Fibroblast of lung (primary cell): ENCODE measurements around the gene CACNB2. TPM values are rescaled to one million over a fixed set of nuclear protein-coding genes. Genes with fewer than 3 reads are reported as not detected.

Experiments
- DNase-seq, 2 donors: peaks; one replicate each; pipeline versions ENCODE4 v3.0.0 to v3.0.0-alpha.2; 2010; ENCODE audit warnings: low read depth in 2 of 2
- H2AFZ ChIP-seq: 2 replicates; pipeline ENCODE4 v1.5.1; 2012; ENCODE audit warnings: low read length, control low read depth, inconsistent platforms
- H3K27ac ChIP-seq: 2 replicates; pipeline ENCODE4 v1.5.1; 2011; ENCODE audit warnings: low read length, control low read depth; ENCODE audit not compliant: insufficient read depth
- H3K27me3 ChIP-seq: 2 replicates; pipeline ENCODE4 v1.5.1; 2011; ENCODE audit warnings: mild to moderate bottlenecking, low read length; ENCODE audit not compliant: control insufficient read depth, insufficient read depth
- H3K36me3 ChIP-seq: 2 replicates; pipeline ENCODE4 v1.5.1; 2011; ENCODE audit warnings: low read length; ENCODE audit not compliant: control insufficient read depth, insufficient read depth
- H3K4me1 ChIP-seq: 2 replicates; pipeline ENCODE4 v1.5.1; 2011; ENCODE audit warnings: low read length; ENCODE audit not compliant: control insufficient read depth, insufficient read depth; ENCODE audit errors: extremely low read depth
- H3K4me2 ChIP-seq: 2 replicates; pipeline ENCODE4 v1.5.1; 2011; ENCODE audit warnings: low read length, control low read depth; ENCODE audit not compliant: insufficient read depth; ENCODE audit errors: extremely low read depth
- H3K4me3 ChIP-seq, 4 experiments: fragments of 200-600 bp in 1 of 4; sonication (generic) in 1 of 4; replicated peaks in 1 of 4; 2 replicates each; pipeline ENCODE4 v1.5.1; 2011 to 2016; ENCODE audit warnings: low read length in 4 of 4, low read depth in 3 of 4, mild to moderate bottlenecking in 3 of 4, control low read depth in 2 of 4, inconsistent platforms in 1 of 4, mixed read lengths in 1 of 4; ENCODE audit not compliant: insufficient read depth in 1 of 4; ENCODE audit errors: control extremely low read depth in 1 of 4
- H3K79me2 ChIP-seq: 2 replicates; pipeline ENCODE4 v1.5.1; 2012; ENCODE audit warnings: mild to moderate bottlenecking, low read length, inconsistent platforms; ENCODE audit not compliant: control insufficient read depth, insufficient read depth
- H3K9ac ChIP-seq: 2 replicates; pipeline ENCODE4 v1.5.1; 2011; ENCODE audit warnings: mild to moderate bottlenecking, low read length, control low read depth; ENCODE audit not compliant: insufficient read depth
- H3K9me3 ChIP-seq: 2 replicates; pipeline ENCODE4 v1.5.1; 2012; ENCODE audit warnings: low read depth, low read length; ENCODE audit not compliant: control insufficient read depth, insufficient read depth
- H4K20me1 ChIP-seq: 2 replicates; pipeline ENCODE4 v1.5.1; 2011; ENCODE audit warnings: low read length; ENCODE audit not compliant: control insufficient read depth, insufficient read depth; ENCODE audit errors: extremely low read depth
- CTCF ChIP-seq, 2 donors: IDR thresholded peaks in 1 of 2; conservative IDR thresholded peaks in 1 of 2; 1 replicate in 1 of 2; 2 replicates in 1 of 2; pipeline ENCODE4 v1.5.1; 2011 to 2012; ENCODE audit warnings: low read length in 2 of 2, control low read depth in 1 of 2, inconsistent platforms in 1 of 2, low read depth in 1 of 2, mild to moderate bottlenecking in 1 of 2
- EZH2 ChIP-seq: IDR thresholded peaks from 2 replicates; pipeline ENCODE4 v1.5.1; 2012; ENCODE audit warnings: low read length, control low read depth, mild to moderate bottlenecking; ENCODE audit errors: missing control alignments
- polyA plus RNA-seq, 2 donors: library from polyadenylated mRNA; depleted of rRNA in 1 of 2; stranded (reverse) in 1 of 2; unstranded in 1 of 2; fragments of >200 nt; gene quantifications; 2 replicates each; pipeline ENCODE4 v1.2.1, GENCODE V29; 2011 to 2012; ENCODE audit warnings: missing spikeins in 1 of 2
- total RNA-seq: library from RNA; depleted of rRNA; stranded (reverse); fragments of >200 nt; gene quantifications from 2 replicates; pipeline ENCODE4 v1.2.1, GENCODE V29; 2014

The CACNB2 gene
- total and polyA plus RNA-seq, 2 donors (not counting 1 experiment from before 2014, with no cell fraction given) = 0.66 to 0.70 TPM

- TF ChIP-seq EZH2 (no peak), CTCF (conservative IDR thresholded peaks at IDR 0.05 in 1 of 2, IDR thresholded peaks at IDR 0.05 in 1 of 2; ENCODE audit: low read depth in 1 of 2, low read length in 2 of 2) (no peak)
- no peaks in the 10 kb centered on the region for H3K79me2 ChIP-seq
- DNase-seq = peak in 1 of 2 donors; percentile 30
These were observed 84.6 kb downstream of the CACNB2 start for GRCh38 chr10:18224626-18225445.

GRCh38 chr10:18226336-18226735 is 86.1 kb downstream of the CACNB2 start:
- TF ChIP-seq EZH2 (no peak), CTCF (conservative IDR thresholded peaks at IDR 0.05 in 1 of 2, IDR thresholded peaks at IDR 0.05 in 1 of 2; ENCODE audit: low read depth in 1 of 2, low read length in 2 of 2) (no peak)
- no peak for DNase-seq

More at GRCh38 chr10:18224626-18225445, 84.6 kb downstream of the CACNB2 start:
- Histone ChIP-seq H2AFZ (peak overlapping the region; percentile 26), H3K4me2 (no peak overlapping the region), H3K36me3 (no peaks in the 10 kb centered on the region), H3K27me3 (no peaks in the 10 kb centered on the region), H3K27ac (no peak overlapping the region), H3K9ac (no peak overlapping the region), H3K9me3 (no peaks in the 10 kb centered on the region), H3K4me3 (no peak overlapping the region), H3K4me1 (no peaks in the 10 kb centered on the region), H4K20me1 (no peaks in the 10 kb centered on the region)

GRCh38 chr10:18229826-18230225 is 89.6 kb downstream of the CACNB2 start:
- Histone ChIP-seq H4K20me1 (no peaks in the 10 kb centered on the region), H3K4me2 (peak overlapping the region; percentile 32), H3K4me1 (no peaks in the 10 kb centered on the region), H2AFZ (no peak overlapping the region), H3K9ac (no peak overlapping the region), H3K27ac (peak overlapping the region; percentile 16), H3K4me3 (no peak overlapping the region), H3K27me3 (no peaks in the 10 kb centered on the region), H3K9me3 (no peaks in the 10 kb centered on the region), H3K79me2 (no peaks in the 10 kb centered on the region), H3K36me3 (no peaks in the 10 kb centered on the region)
- peak; percentile 31 to 74 for DNase-seq
- TF ChIP-seq EZH2 (no peak), CTCF (conservative IDR thresholded peaks at IDR 0.05 in 1 of 2, IDR thresholded peaks at IDR 0.05 in 1 of 2; ENCODE audit: low read depth in 1 of 2, low read length in 2 of 2) (no peak)

More at GRCh38 chr10:18226336-18226735, 86.1 kb downstream of the CACNB2 start:
- no peaks in the 10 kb centered on the region for H3K9me3 ChIP-seq
- no peaks in the 10 kb centered on the region for H4K20me1 ChIP-seq
- H3K4me1 ChIP-seq = no peaks in the 10 kb centered on the region
- H3K4me3 ChIP-seq = no peak overlapping the region
- H3K79me2 ChIP-seq = no peaks in the 10 kb centered on the region
- H3K27me3 ChIP-seq = no peaks in the 10 kb centered on the region
- H3K9ac ChIP-seq = no peak overlapping the region
- no peak overlapping the region for H3K27ac ChIP-seq
- no peaks in the 10 kb centered on the region for H3K36me3 ChIP-seq
- H2AFZ ChIP-seq = no peak overlapping the region
- no peak overlapping the region for H3K4me2 ChIP-seq
